Measurements from ENCODE around the gene PRDM16. TPM values are rescaled to one million over a fixed set of nuclear protein-coding genes. Genes with fewer than 3 reads are reported as not detected.

PRDM16 gene
- total RNA-seq, 1 experiment from 2014 or later, result 0.17 TPM

DNA sequence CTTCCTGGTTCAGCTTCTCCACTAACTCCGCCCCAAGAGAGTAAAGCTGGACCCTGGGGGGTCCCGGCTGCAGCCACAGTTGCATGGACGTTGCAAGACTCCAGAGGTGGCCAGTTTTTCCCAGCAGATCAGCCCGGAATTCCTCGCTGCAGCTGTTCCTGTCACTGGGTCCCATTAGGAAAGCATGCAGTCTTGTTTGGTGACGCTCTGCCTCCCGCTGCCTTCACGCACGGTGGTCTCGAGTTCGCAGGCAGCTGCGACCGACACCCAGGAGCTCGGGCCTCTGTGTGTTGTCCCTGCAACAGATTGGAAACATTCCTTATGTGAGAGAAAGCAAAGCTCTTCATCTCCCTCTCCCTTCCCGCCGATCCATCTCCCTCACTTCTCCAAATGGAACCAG is 162.8 kb downstream of the PRDM16 start:
- H3K9ac ChIP-seq (ENCODE audit: extremely low read depth, insufficient read length, low read length), result no peak overlapping the region
- H3K79me1 ChIP-seq (ENCODE audit: insufficient read depth, low read depth, low read length, poor library complexity, severe bottlenecking), result no peaks in the 10 kb centered on the region
- no peak overlapping the region for H3K27ac ChIP-seq (ENCODE audit: insufficient read length, low read depth, low read length)
- H3K27me3 Mint-ChIP-seq (ENCODE audit: low read depth), result peaks cover 3% of the 10 kb centered on the region
- no CpG with 5 or more reads among the region's 16 CpGs for WGBS (ENCODE audit: extremely low coverage, insufficient read length, low lambda C conversion rate)
- H3K14ac ChIP-seq (ENCODE audit: insufficient read depth, low read length), result no peak overlapping the region
- no peaks in the 10 kb centered on the region for H3K36me3 Mint-ChIP-seq (ENCODE audit: insufficient read depth in 1 of 3, low read depth in 3 of 3)
- DNase-seq, result no peak
- no peak overlapping the region for H3K4me2 ChIP-seq (ENCODE audit: insufficient read depth, insufficient read length, low read length)
- no peak overlapping the region for H2BK5ac ChIP-seq (ENCODE audit: insufficient read length, low read length)
- H4K8ac ChIP-seq (replicated peaks; ENCODE audit: insufficient read length, low read depth, low read length), result no peak overlapping the region
- no peak overlapping the region for H2AK5ac ChIP-seq (ENCODE audit: insufficient read length, low read length)
- no peak overlapping the region for H3K4ac ChIP-seq (ENCODE audit: low read depth, low read length)
- no peaks in the 10 kb centered on the region for H3K79me2 ChIP-seq (ENCODE audit: insufficient read depth, low read length)
- H3K4me1 ChIP-seq (ENCODE audit: insufficient read depth, low read length), result no peaks in the 10 kb centered on the region
- H2BK20ac ChIP-seq (ENCODE audit: low read depth, low read length, poor library complexity, severe bottlenecking), result no peak overlapping the region
- peak overlapping the region in 2 of 3 experiments; percentile 14 to 37; a peak in 2 of 7 replicates for H3K27ac Mint-ChIP-seq
- no peaks in the 10 kb centered on the region for H4K20me1 ChIP-seq (ENCODE audit: control insufficient read depth, insufficient read depth, insufficient read length)
- no peak overlapping the region for H4K91ac ChIP-seq (ENCODE audit: insufficient read length, low read depth, low read length)
- no peak overlapping the region for H3K23ac ChIP-seq (ENCODE audit: insufficient read length, low read depth, low read length)
- H3K56ac ChIP-seq (ENCODE audit: insufficient read length, low read depth, low read length), result no peak overlapping the region
- H2BK15ac ChIP-seq (ENCODE audit: low read depth, low read length), result no peak overlapping the region
- TF ChIP-seq, protein P1, sequence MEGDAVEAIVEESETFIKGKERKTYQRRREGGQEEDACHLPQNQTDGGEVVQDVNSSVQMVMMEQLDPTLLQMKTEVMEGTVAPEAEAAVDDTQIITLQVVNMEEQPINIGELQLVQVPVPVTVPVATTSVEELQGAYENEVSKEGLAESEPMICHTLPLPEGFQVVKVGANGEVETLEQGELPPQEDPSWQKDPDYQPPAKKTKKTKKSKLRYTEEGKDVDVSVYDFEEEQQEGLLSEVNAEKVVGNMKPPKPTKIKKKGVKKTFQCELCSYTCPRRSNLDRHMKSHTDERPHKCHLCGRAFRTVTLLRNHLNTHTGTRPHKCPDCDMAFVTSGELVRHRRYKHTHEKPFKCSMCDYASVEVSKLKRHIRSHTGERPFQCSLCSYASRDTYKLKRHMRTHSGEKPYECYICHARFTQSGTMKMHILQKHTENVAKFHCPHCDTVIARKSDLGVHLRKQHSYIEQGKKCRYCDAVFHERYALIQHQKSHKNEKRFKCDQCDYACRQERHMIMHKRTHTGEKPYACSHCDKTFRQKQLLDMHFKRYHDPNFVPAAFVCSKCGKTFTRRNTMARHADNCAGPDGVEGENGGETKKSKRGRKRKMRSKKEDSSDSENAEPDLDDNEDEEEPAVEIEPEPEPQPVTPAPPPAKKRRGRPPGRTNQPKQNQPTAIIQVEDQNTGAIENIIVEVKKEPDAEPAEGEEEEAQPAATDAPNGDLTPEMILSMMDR (conservative IDR thresholded peaks at IDR 0.05), result no peak
- H3K9me3 Mint-ChIP-seq, result no peaks in the 10 kb centered on the region
- no peak overlapping the region for H3T11ph ChIP-seq (ENCODE audit: low read length)
- H3K23me2 ChIP-seq (ENCODE audit: insufficient read length, low read depth, low read length, poor library complexity, severe bottlenecking), result no peaks in the 10 kb centered on the region
- no peak overlapping the region for H4K5ac ChIP-seq (ENCODE audit: insufficient read length, low read depth, low read length)
- no peaks in the 10 kb centered on the region for H3K27me3 ChIP-seq (ENCODE audit: insufficient read depth, low read length)
- no peak overlapping the region for H2BK120ac ChIP-seq (ENCODE audit: low read depth, low read length, poor library complexity, severe bottlenecking)
- no peaks in the 10 kb centered on the region for H3K9me3 ChIP-seq (ENCODE audit: control insufficient read depth, low read depth, low read length)
- H2AFZ ChIP-seq (ENCODE audit: low read length), result no peak overlapping the region
- H2BK12ac ChIP-seq (ENCODE audit: insufficient read length, low read depth, low read length), result no peak overlapping the region
- no peak overlapping the region for H3K4me3 Mint-ChIP-seq
- H3K4me1 Mint-ChIP-seq, result peaks cover 4 to 18% of the 10 kb centered on the region in 2 experiments
- no peak overlapping the region for H3K18ac ChIP-seq (ENCODE audit: insufficient read length, low read depth, low read length)

Measured in H9 (cell line).